CD4-positive, alpha-beta T cell treated with Interleukin-6 at 100 ng/mL for 8 hours (primary cell): ENCODE results near the gene AFF2.

Experiments
- DNase-seq: peaks from one replicate; pipeline ENCODE4 v3.0.0-alpha.2; 2020; ENCODE audit warnings: mixed read lengths, low spot score

The AFF2 gene

GRCh38 chrX:148588649-148589310 is 88.4 kb downstream of the AFF2 start:
- DNase-seq: no peak

GRCh38 chrX:148592595-148592994 is 92.2 kb downstream of the AFF2 start:
- DNase-seq: no peak

- no peak for DNase-seq
Measured at GRCh38 chrX:148593146-148593545, 92.7 kb downstream of the AFF2 start.

- DNase-seq: no peak
Measured at GRCh38 chrX:148593987-148594386, 93.6 kb downstream of the AFF2 start.

- no peak for DNase-seq
Measured at GRCh38 chrX:148599404-148599803, 99.0 kb downstream of the AFF2 start.

GRCh38 chrX:148600131-148600530 is 99.7 kb downstream of the AFF2 start:
- no peak for DNase-seq

GRCh38 chrX:148600581-148600980 is 100.2 kb downstream of the AFF2 start:
- no peak for DNase-seq

GRCh38 chrX:148601034-148601433 is 100.6 kb downstream of the AFF2 start:
- no peak for DNase-seq

GRCh38 chrX:148609515-148610327 is 109.3 kb downstream of the AFF2 start:
- DNase-seq: no peak

- no peak for DNase-seq
Measured at GRCh38 chrX:148610328-148610698, 109.9 kb downstream of the AFF2 start.

- DNase-seq: no peak
Measured at GRCh38 chrX:148611993-148612392, 111.6 kb downstream of the AFF2 start.

- DNase-seq: no peak
Measured at GRCh38 chrX:148612431-148612830, 112.0 kb downstream of the AFF2 start.

- no peak for DNase-seq
Measured at GRCh38 chrX:148613636-148614035, 113.2 kb downstream of the AFF2 start.

GRCh38 chrX:148615491-148615890 is 115.1 kb downstream of the AFF2 start:
- no peak for DNase-seq

- DNase-seq: no peak
Measured at GRCh38 chrX:148618470-148619445, 118.3 kb downstream of the AFF2 start.

- DNase-seq: no peak
Measured at GRCh38 chrX:148620023-148620422, 119.6 kb downstream of the AFF2 start.

- no peak for DNase-seq
Measured at GRCh38 chrX:148624951-148625474, 124.6 kb downstream of the AFF2 start.

GRCh38 chrX:148628621-148629020 is 128.2 kb downstream of the AFF2 start:
- DNase-seq: no peak

- DNase-seq: no peak
Measured at GRCh38 chrX:148629434-148629833, 129.0 kb downstream of the AFF2 start.

- DNase-seq: no peak
Measured at GRCh38 chrX:148632444-148632843, 132.0 kb downstream of the AFF2 start.

GRCh38 chrX:148633218-148633908 is 132.9 kb downstream of the AFF2 start:
- DNase-seq: no peak

GRCh38 chrX:148634591-148634990 is 134.2 kb downstream of the AFF2 start:
- no peak for DNase-seq
